ENCODE data around the gene NTMT1. TPM values are rescaled to one million over a fixed set of nuclear protein-coding genes. Genes with fewer than 3 reads are reported as not detected.

NTMT1 gene
- total and polyA plus RNA-seq, 9 of the 15 experiments (the other 6 are each of a cell fraction or from before 2014, with no cell fraction given): 42.1 to 116 (median 74.7) TPM

DNA sequence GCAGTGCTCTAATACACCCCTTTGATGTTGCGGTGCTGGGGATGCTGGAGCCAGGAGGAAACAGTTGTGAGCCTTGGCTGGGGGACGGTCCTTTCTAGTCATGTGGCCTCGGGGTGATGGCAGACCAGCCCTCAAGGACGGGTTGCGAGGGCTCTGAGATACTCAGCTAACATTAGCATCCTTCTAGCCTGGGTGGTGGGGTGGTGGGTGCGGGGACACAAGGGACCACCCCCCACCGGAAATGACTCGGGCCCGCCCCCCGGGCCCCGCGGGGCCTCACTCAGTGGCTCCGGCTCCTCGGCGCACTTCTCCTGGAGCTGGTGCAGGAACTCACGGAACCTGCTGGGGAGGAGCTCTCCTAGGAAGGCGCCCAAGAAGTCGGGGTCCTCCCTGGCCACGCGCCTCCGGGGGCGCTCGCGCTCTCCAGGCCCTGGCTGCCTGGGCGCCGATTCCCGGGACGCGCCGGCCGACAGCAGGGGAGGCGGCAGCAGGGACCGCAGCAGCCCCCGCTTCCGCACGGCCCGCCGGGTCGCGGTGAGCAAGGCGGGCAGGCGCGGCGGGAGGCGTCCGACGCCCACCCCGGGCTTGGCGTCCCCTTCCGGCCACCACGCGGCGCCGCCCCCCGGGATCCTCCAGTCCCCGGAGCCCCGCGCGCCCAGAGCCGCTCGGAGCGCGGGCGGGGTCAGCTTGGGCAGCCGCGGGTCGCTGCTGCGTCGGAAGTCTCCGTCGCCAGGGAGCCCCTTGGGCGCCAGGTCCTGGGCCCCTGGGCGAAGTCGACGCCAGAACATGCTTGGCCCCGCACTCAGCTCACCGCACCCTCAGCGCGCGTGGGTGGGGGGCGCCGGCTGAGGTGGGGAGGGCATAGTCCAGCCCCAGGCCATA lies 5.9 kb upstream of the NTMT1 start:
- peak; percentile 81 for ATAC-seq
- peak; percentile 52 for FAIRE-seq
- TF ChIP-seq UBTF (IDR thresholded peaks at IDR 0.05; ENCODE audit: borderline replicate concordance in 1 of 2, low read depth in 2 of 2, low read length in 2 of 2) (peak in 1 of 2 experiments; percentile 86; a peak in 2 of 4 replicates), TCF7 (IDR thresholded peaks at IDR 0.05; ENCODE audit: borderline replicate concordance) (no peak), ARID3A (IDR thresholded peaks at IDR 0.05; ENCODE audit: borderline replicate concordance, low read depth, low read length) (no peak), COPS2 (conservative IDR thresholded peaks at IDR 0.05) (no peak), HES1 (IDR thresholded peaks at IDR 0.05; ENCODE audit: low read depth) (no peak), NEUROD1 (IDR thresholded peaks at IDR 0.05; ENCODE audit: borderline replicate concordance, low read depth, low read length, partially characterized antibody) (no peak), ZNF436 (CRISPR knock-in tag; IDR thresholded peaks at IDR 0.05) (no peak), STAT5B (CRISPR knock-in tag; IDR thresholded peaks at IDR 0.05) (no peak), ATF1 (CRISPR knock-in tag; IDR thresholded peaks at IDR 0.05) (no peak), ATF1 (tag; IDR thresholded peaks at IDR 0.05) (0 out of 2 replicates have a peak, but pooled peaks have one; percentile 8), NFIC (IDR thresholded peaks at IDR 0.05) (no peak)
- TF ChIP-seq, protein P1, sequence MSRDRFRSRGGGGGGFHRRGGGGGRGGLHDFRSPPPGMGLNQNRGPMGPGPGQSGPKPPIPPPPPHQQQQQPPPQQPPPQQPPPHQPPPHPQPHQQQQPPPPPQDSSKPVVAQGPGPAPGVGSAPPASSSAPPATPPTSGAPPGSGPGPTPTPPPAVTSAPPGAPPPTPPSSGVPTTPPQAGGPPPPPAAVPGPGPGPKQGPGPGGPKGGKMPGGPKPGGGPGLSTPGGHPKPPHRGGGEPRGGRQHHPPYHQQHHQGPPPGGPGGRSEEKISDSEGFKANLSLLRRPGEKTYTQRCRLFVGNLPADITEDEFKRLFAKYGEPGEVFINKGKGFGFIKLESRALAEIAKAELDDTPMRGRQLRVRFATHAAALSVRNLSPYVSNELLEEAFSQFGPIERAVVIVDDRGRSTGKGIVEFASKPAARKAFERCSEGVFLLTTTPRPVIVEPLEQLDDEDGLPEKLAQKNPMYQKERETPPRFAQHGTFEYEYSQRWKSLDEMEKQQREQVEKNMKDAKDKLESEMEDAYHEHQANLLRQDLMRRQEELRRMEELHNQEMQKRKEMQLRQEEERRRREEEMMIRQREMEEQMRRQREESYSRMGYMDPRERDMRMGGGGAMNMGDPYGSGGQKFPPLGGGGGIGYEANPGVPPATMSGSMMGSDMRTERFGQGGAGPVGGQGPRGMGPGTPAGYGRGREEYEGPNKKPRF (IDR thresholded peaks at IDR 0.05; ENCODE audit: low read depth, low read length): no peak

More for the DNA sequence above, 5.9 kb upstream of the NTMT1 start:
- Histone ChIP-seq H3K9me1 (ENCODE audit: control insufficient read depth, insufficient read depth, low read length) (no peaks in the 10 kb centered on the region), H3K4me3 (peak overlapping the region; percentile 56), H3K4me2 (ENCODE audit: insufficient read depth, low read length) (peak overlapping the region; percentile 56), H3K79me2 (ENCODE audit: control insufficient read depth, insufficient read depth, low read length) (no peaks in the 10 kb centered on the region), H3K9ac (ENCODE audit: insufficient read depth in 1 of 2, low read depth in 2 of 2, low read length in 2 of 2) (peak overlapping the region; percentile 51 to 91; a peak in 3 of 4 replicates), H3K27me3 (ENCODE audit: control insufficient read depth in 2 of 2, insufficient read depth in 2 of 2, low read length in 2 of 2) (peaks cover 4 to 24% of the 10 kb centered on the region in 2 experiments; a peak in 4 of 5 replicates), H3K36me3 (ENCODE audit: control insufficient read depth, insufficient read depth, low read length) (no peaks in the 10 kb centered on the region), H3K27ac (ENCODE audit: extremely low read depth, low read depth, low read length) (no peak overlapping the region), H3K4me1 (replicated peaks in 1 of 2; ENCODE audit: control insufficient read depth in 2 of 2, insufficient read depth in 2 of 2, low read length in 2 of 2) (peaks cover 11 to 23% of the 10 kb centered on the region in 2 experiments), H4K20me1 (replicated peaks; ENCODE audit: control insufficient read depth, insufficient read depth, low read length) (no peaks in the 10 kb centered on the region), H2AFZ (ENCODE audit: low read depth, low read length) (peak overlapping the region; percentile 85), H3K9me3 (replicated peaks; ENCODE audit: control insufficient read depth, insufficient read depth, low read depth, low read length) (no peaks in the 10 kb centered on the region)
- intact Hi-C loops (cut with micrococcal nuclease) (no loop called here), in situ Hi-C loops (cut with MboI) (loop anchor here (5.0 to 25.0 kb wide), 2 partner anchors 283 to 488 kb away; no protein-coding TSS in a partner anchor)
- peak; percentile 68 to 82 (median 77) for DNase-seq (ENCODE audit: extremely low read depth in 1 of 4, low spot score in 3 of 4)
- ChIA-PET POLR2A (interaction anchor here (0.5 to 1.0 kb wide), 4 partner anchors 15 to 489 kb away, joined by 3 to 5 read pairs (median 4); no protein-coding TSS in a partner anchor), CTCF (ENCODE audit: low intra/inter-chr PET ratio) (no interaction called here)
- 2% methylated on average over 62 of the region's 82 CpGs for WGBS (ENCODE audit: insufficient coverage, low coverage, missing lambda C conversion rate)
- BruUV-seq (replicated peaks): no TSS peak

All from K562 (cell line).